ENCODE measurements around the gene NAA11. TPM values are rescaled to one million over a fixed set of nuclear protein-coding genes. Genes with fewer than 3 reads are reported as not detected.

Gene NAA11
- total RNA-seq, 4 donors from 2014 or later, result 0.14 TPM; not detected in 3

DNA sequence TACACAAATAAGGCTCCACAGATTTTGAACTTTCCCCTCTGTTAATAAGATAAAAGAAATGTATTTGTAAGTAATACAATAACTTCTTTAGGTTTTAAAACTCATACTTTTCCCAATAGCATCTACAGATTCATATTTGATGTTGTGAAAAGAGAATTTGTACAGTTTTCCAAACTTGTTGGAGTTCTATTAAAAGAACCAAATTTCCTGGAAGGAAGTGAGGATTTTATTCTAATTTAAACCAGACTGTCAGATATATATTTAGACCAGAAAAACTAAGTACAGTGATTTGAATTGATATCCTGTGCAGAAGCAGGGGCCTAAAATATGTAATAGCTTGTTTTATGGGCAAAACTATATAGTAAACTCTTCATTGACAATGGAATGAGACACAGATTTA is 53.7 kb downstream of the NAA11 start:
- no peak for DNase-seq
- Histone ChIP-seq H3K4me1 (peaks cover 0 to 6% of the 10 kb centered on the region in 2 donors), H3K9me3 (no peaks in the 10 kb centered on the region), H3K36me3 (no peaks in the 10 kb centered on the region), H3K27ac (no peak overlapping the region), H3K4me3 (no peak overlapping the region), H3K27me3 (no peaks in the 10 kb centered on the region)
- intact Hi-C loops (cut with DNase I; ENCODE audit: low total_unique reads), result no loop called here
- TF ChIP-seq, protein P1, sequence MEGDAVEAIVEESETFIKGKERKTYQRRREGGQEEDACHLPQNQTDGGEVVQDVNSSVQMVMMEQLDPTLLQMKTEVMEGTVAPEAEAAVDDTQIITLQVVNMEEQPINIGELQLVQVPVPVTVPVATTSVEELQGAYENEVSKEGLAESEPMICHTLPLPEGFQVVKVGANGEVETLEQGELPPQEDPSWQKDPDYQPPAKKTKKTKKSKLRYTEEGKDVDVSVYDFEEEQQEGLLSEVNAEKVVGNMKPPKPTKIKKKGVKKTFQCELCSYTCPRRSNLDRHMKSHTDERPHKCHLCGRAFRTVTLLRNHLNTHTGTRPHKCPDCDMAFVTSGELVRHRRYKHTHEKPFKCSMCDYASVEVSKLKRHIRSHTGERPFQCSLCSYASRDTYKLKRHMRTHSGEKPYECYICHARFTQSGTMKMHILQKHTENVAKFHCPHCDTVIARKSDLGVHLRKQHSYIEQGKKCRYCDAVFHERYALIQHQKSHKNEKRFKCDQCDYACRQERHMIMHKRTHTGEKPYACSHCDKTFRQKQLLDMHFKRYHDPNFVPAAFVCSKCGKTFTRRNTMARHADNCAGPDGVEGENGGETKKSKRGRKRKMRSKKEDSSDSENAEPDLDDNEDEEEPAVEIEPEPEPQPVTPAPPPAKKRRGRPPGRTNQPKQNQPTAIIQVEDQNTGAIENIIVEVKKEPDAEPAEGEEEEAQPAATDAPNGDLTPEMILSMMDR (IDR thresholded peaks at IDR 0.05), result no peak
- TF ChIP-seq POLR2A (IDR thresholded peaks at IDR 0.05), result no peak

DNA sequence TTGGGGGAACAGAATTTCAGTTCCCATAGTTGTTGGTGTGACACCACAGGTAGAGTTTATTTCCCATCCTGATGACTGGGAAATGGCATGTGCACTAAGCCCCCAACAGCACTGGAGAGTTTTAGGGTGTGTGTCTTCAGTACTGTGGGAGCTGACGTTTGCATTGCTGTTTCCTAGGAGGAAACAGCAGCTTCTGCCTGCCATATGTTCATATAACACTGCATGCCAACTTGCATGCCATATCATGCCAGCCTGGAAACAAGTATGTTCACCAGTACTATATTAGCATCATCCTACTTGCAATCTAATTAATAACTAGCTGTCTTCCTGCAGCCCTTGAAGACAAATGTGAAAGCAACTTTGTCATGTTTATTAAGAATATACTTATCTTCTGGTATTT is 58.2 kb downstream of the NAA11 start:
- H3K36me3 ChIP-seq, result no peaks in the 10 kb centered on the region
- H3K4me1 ChIP-seq, result no peaks in the 10 kb centered on the region
- no peak for TF ChIP-seq POLR2A (IDR thresholded peaks at IDR 0.05)
- TF ChIP-seq, protein P1 (IDR thresholded peaks at IDR 0.05), result no peak
- intact Hi-C loops (cut with DNase I; ENCODE audit: low total_unique reads), result no loop called here
- no peak overlapping the region for H3K27ac ChIP-seq
- DNase-seq, result no peak
- H3K4me3 ChIP-seq, result no peak overlapping the region
- H3K9me3 ChIP-seq, result no peaks in the 10 kb centered on the region
- no peaks in the 10 kb centered on the region for H3K27me3 ChIP-seq

Other genes starting within 250 kb of the NAA11 start
- not detected for gene GK2, start 82.2 kb upstream of the NAA11 start, total RNA-seq